Prostate gland (tissue), 2 donors: Measurements from ENCODE around the gene ERG.

Experiments
- POLR2A ChIP-seq: fragments of 450-650 bp; IDR thresholded peaks from one replicate; pipeline ENCODE4 v1.6.1; 2016; ENCODE audit warnings: antibody characterized with exemption, mild to moderate bottlenecking
- TF ChIP-seq, protein P1 (sequence below), 4 experiments: fragments of 200-600 bp in 2 of 4; fragments of 450-650 bp in 2 of 4; sonication (generic) in 2 of 4; IDR thresholded peaks; 1 replicate in 3 of 4; 2 replicates in 1 of 4; pipeline ENCODE4 v1.5.1; 2016 to 2019; ENCODE audit warnings: antibody characterized with exemption in 4 of 4, mild to moderate bottlenecking in 2 of 4, moderate library complexity in 2 of 4

DNA sequence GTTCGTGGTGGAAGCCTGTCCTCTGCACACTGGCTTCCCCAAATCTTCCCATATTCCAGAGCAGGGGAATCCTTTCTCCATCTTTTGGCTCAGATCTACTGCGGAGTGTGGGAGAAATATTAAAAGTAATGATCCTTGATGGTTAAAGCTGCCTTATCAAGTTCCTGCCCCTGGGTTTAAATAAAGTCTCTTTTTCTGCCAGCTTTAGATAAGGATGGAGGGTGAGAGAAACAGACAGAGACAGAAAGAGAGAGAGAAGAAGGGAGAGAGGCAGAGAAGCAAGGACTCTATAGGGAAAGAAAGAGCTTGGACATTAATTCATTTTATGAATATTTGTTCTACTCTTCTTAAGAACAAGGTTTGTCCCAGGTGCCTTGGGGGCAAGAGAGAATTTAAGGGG lies 143.5 kb downstream of the ERG start:
- TF ChIP-seq, protein P1, sequence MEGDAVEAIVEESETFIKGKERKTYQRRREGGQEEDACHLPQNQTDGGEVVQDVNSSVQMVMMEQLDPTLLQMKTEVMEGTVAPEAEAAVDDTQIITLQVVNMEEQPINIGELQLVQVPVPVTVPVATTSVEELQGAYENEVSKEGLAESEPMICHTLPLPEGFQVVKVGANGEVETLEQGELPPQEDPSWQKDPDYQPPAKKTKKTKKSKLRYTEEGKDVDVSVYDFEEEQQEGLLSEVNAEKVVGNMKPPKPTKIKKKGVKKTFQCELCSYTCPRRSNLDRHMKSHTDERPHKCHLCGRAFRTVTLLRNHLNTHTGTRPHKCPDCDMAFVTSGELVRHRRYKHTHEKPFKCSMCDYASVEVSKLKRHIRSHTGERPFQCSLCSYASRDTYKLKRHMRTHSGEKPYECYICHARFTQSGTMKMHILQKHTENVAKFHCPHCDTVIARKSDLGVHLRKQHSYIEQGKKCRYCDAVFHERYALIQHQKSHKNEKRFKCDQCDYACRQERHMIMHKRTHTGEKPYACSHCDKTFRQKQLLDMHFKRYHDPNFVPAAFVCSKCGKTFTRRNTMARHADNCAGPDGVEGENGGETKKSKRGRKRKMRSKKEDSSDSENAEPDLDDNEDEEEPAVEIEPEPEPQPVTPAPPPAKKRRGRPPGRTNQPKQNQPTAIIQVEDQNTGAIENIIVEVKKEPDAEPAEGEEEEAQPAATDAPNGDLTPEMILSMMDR (IDR thresholded peaks at IDR 0.05) = no peak
- no peak for TF ChIP-seq POLR2A
